Sigmoid colon (tissue), 7 donors: ENCODE data around the gene CENPF. TPM values are rescaled to one million over a fixed set of nuclear protein-coding genes. Genes with fewer than 3 reads are reported as not detected.

ENCODE experiments used
- DNase-seq: peaks from one replicate; pipeline ENCODE4 v3.0.0-alpha.2; 2019
- H3K27ac ChIP-seq, 4 donors: fragments of 200-600 bp; sonication (generic); one replicate each; pipeline ENCODE4 v1.5.1; 2016 to 2019; ENCODE audit warnings: mild to moderate bottlenecking in 1 of 4
- H3K27me3 ChIP-seq, 3 donors: fragments of 200-600 bp; sonication (generic); one replicate each; pipeline ENCODE4 v1.5.1; 2019; ENCODE audit warnings: mild to moderate bottlenecking in 1 of 3
- H3K36me3 ChIP-seq, 4 donors: fragments of 200-600 bp; sonication (generic); one replicate each; pipeline ENCODE4 v1.5.1; 2016 to 2019
- H3K4me1 ChIP-seq, 4 donors: fragments of 200-600 bp; sonication (generic); one replicate each; pipeline ENCODE4 v1.5.1; 2017 to 2019
- H3K4me3 ChIP-seq, 4 donors: fragments of 200-600 bp; sonication (generic); one replicate each; pipeline ENCODE4 v1.5.1; 2017 to 2019; ENCODE audit warnings: mild to moderate bottlenecking in 2 of 4, moderate library complexity in 1 of 4
- H3K9me3 ChIP-seq, 4 donors: fragments of 200-600 bp in 3 of 4; sonication (generic) in 3 of 4; one replicate each; pipeline versions ENCODE4 v1.5.1 to v1.6.1; 2013 to 2019
- EP300 ChIP-seq, 4 donors: sonication (generic); formaldehyde crosslinking; IDR thresholded peaks; one replicate each; pipeline ENCODE4 v1.6.1; 2017; ENCODE audit warnings: antibody characterized with exemption in 4 of 4
- POLR2A ChIP-seq, 2 donors: fragments of 450-650 bp; IDR thresholded peaks; one replicate each; pipeline ENCODE4 v1.6.1; 2016; ENCODE audit warnings: antibody characterized with exemption in 2 of 2, mild to moderate bottlenecking in 2 of 2, moderate library complexity in 2 of 2
- POLR2AphosphoS5 ChIP-seq, 4 donors: sonication (generic); formaldehyde crosslinking; IDR thresholded peaks; one replicate each; pipeline ENCODE4 v1.6.1; 2017; ENCODE audit warnings: antibody characterized with exemption in 4 of 4
- WGBS, 2 donors: extraction: QIAGEN DNeasy Blood & Tissue Kit; methylation state at CpG; one replicate each; pipeline ENCODE4 v1.1.7; 2013; 5-methylcytosine and 5-hydroxymethylcytosine counted together
- intact Hi-C: fragments of 100-400 bp; cut with DNase I; formaldehyde crosslinking; loops from one replicate; pipeline ENCODE4 v1.15.1; 2023
- polyA plus RNA-seq, 3 donors: library from polyadenylated mRNA; stranded (reverse); fragments of 200-250 nt; gene quantifications; one replicate each; pipeline ENCODE4 v1.2.3, GENCODE V29; 2013
- total RNA-seq, 4 donors: library from RNA; depleted of rRNA; stranded (reverse); fragments of >200 nt; gene quantifications; one replicate each; pipeline ENCODE4 v1.1.0, GENCODE V29; 2016
- TF ChIP-seq, protein P1 (sequence below), 4 experiments: fragments of 450-650 bp in 3 of 4; fragments of 200-600 bp in 1 of 4; IDR thresholded peaks; one replicate each; pipeline ENCODE4 v1.5.1; 2016 to 2019; ENCODE audit warnings: antibody characterized with exemption in 4 of 4, mild to moderate bottlenecking in 3 of 4, moderate library complexity in 2 of 4
- donor health status: healthy with polysubstance abuse.
- donor health status: Bipolar disorder and iron deficiency.
- donor health status: healthy.

CENPF gene
- total and polyA plus RNA-seq, 7 donors: 0.36 to 25.2 (median 1.9) TPM

DNA sequence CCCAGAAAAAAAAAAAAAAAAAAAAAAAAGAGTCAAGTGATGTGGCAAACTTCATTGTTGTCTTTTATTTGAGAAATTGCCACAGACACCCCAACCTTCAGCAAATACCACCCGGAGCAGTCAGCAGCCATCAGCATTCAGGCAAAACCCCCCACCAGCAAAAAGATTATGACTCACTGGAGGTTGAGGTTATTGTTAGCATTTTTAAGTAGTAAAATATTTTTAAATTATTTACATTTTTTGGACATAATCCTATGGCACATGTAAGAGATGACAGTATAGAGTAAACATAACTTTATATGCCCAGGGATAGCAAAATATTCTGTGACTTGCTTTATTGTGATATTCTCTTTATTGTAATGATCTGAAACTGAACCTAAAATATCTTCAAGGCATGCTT lies 95.6 kb downstream of the CENPF start:
- no peak overlapping the region for H3K4me3 ChIP-seq
- DNase-seq: no peak
- H3K9me3 ChIP-seq: peaks cover 0 to under 1% (median 0%) of the 10 kb centered on the region in 4 donors
- no peaks in the 10 kb centered on the region for H3K36me3 ChIP-seq
- no peaks in the 10 kb centered on the region for H3K27me3 ChIP-seq
- H3K4me1 ChIP-seq: no peaks in the 10 kb centered on the region
- WGBS, 2 donors: 60 to 93% methylated on average over 1 of the region's 1 CpG
- no peak overlapping the region for H3K27ac ChIP-seq
- TF ChIP-seq POLR2A (IDR thresholded peaks at IDR 0.05) (no peak), POLR2AphosphoS5 (IDR thresholded peaks at IDR 0.05) (no peak), EP300 (IDR thresholded peaks at IDR 0.05) (no peak)
- TF ChIP-seq, protein P1, sequence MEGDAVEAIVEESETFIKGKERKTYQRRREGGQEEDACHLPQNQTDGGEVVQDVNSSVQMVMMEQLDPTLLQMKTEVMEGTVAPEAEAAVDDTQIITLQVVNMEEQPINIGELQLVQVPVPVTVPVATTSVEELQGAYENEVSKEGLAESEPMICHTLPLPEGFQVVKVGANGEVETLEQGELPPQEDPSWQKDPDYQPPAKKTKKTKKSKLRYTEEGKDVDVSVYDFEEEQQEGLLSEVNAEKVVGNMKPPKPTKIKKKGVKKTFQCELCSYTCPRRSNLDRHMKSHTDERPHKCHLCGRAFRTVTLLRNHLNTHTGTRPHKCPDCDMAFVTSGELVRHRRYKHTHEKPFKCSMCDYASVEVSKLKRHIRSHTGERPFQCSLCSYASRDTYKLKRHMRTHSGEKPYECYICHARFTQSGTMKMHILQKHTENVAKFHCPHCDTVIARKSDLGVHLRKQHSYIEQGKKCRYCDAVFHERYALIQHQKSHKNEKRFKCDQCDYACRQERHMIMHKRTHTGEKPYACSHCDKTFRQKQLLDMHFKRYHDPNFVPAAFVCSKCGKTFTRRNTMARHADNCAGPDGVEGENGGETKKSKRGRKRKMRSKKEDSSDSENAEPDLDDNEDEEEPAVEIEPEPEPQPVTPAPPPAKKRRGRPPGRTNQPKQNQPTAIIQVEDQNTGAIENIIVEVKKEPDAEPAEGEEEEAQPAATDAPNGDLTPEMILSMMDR (IDR thresholded peaks at IDR 0.05): no peak
- intact Hi-C loops: no loop called here

DNA sequence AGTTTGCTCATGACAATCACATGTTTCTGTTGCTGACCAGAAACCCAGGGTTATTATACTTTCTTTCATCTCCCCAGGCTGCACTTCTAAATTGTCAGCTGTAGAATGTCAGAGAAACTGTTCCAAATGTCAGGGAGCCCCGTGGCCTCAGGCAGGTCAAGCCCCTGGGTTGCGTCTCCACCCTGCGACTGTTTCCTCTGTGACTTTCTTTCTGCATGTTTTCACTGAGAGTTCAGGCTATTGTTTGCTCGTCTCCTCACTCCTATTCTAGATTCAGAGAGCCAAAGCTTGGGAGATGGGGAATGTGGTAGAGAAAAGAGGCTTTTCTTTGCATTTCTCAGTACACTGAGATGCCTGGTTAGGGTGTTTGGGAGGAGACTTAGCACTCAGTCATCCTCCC lies 97.4 kb downstream of the CENPF start:
- no peak overlapping the region for H3K27ac ChIP-seq
- H3K36me3 ChIP-seq: no peaks in the 10 kb centered on the region
- no peaks in the 10 kb centered on the region for H3K4me1 ChIP-seq
- no peak for DNase-seq
- 47 to 50% methylated on average over 4 of the region's 4 CpGs for WGBS, 2 donors
- H3K4me3 ChIP-seq: no peak overlapping the region
- H3K27me3 ChIP-seq: no peaks in the 10 kb centered on the region
- intact Hi-C loops: no loop called here
- peaks cover 0 to 3% (median 0%) of the 10 kb centered on the region in 4 donors for H3K9me3 ChIP-seq
- no peak for TF ChIP-seq POLR2AphosphoS5 (IDR thresholded peaks at IDR 0.05)
- TF ChIP-seq, protein P1 (IDR thresholded peaks at IDR 0.05): no peak
- no peak for TF ChIP-seq POLR2A (IDR thresholded peaks at IDR 0.05)
- TF ChIP-seq EP300 (IDR thresholded peaks at IDR 0.05): no peak

DNA sequence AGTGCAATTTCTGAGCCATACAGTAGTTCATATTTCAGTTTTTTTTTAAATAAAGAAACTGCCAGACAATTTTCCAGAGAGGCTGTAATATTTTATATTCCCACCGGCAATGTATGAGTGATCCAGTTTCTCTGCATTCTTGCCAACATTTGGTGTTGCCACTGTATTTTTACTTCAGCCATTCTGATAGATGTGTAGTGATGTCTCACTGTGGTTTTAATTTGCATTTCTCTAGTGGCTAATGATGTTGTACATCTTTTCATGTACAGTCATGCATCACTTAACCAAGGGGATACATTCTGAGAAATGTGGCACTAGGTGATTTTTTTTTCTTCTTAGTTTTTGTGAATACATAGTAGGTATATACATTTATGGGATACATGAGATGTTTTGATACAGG lies 99.6 kb downstream of the CENPF start:
- Histone ChIP-seq H3K36me3 (no peaks in the 10 kb centered on the region), H3K4me3 (no peak overlapping the region), H3K4me1 (no peaks in the 10 kb centered on the region), H3K27ac (no peak overlapping the region), H3K27me3 (no peaks in the 10 kb centered on the region), H3K9me3 (peaks cover 0 to 3% (median 0%) of the 10 kb centered on the region in 4 donors)
- intact Hi-C loops: no loop called here
- no peak for DNase-seq
- TF ChIP-seq POLR2AphosphoS5 (IDR thresholded peaks at IDR 0.05) (no peak), POLR2A (IDR thresholded peaks at IDR 0.05) (no peak), EP300 (IDR thresholded peaks at IDR 0.05) (no peak)
- TF ChIP-seq, protein P1 (IDR thresholded peaks at IDR 0.05): no peak
- WGBS, 2 donors: 71 to 98% methylated on average over 1 of the region's 1 CpG

DNA sequence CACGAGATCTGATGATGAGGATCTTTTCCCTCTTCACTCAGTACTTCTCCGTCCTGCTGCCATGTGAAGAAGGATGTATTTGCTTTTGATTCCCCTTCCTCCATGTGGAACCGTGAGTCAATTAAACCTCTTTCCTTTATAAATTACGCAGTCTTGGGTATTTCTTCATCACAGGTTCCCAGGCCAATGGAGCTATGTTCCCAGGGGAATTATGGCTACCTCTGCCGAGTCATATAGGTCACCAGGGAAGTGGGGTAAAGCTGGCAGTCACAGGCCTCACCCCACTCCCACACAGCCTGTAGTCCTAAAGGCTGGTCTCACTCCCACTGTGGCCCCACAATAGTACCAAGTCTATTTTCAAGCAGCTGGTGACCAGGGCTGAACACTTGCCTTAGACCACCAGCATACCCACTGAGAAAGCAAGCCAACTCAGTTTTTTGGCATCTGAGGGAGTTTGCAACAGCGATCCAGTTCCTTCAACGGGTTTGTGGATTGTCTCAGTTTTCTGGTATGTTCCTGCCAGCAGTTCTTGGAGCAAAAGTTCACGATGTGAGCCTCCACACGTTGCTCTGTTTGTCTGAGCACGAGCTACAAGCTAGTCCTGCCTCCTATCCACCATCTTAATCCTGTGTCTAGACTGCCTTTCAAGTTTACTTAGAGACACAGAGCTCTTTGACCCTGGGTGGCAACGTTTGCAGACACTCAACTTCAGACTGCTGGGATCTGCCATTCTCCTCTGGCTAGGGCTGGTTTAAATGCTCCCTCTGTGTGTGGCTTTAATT lies 104.5 kb downstream of the CENPF start:
- Histone ChIP-seq H3K9me3 (peaks cover 0 to 3% (median 0%) of the 10 kb centered on the region in 4 donors), H3K4me1 (no peaks in the 10 kb centered on the region), H3K36me3 (no peaks in the 10 kb centered on the region), H3K27me3 (no peaks in the 10 kb centered on the region), H3K27ac (no peak overlapping the region), H3K4me3 (no peak overlapping the region)
- intact Hi-C loops: no loop called here
- 70 to 77% methylated on average over 11 of the region's 11 CpGs for WGBS, 2 donors
- no peak for DNase-seq
- no peak for TF ChIP-seq EP300 (IDR thresholded peaks at IDR 0.05)
- TF ChIP-seq POLR2AphosphoS5 (IDR thresholded peaks at IDR 0.05): no peak
- TF ChIP-seq, protein P1 (IDR thresholded peaks at IDR 0.05): no peak
- no peak for TF ChIP-seq POLR2A (IDR thresholded peaks at IDR 0.05)
